Measurements from ENCODE around the gene ERCC6L2.

The ERCC6L2 gene

GRCh38 chr9:95841377-95841776, 34.1 kb upstream of the ERCC6L2 start:
- Histone ChIP-seq H3K4me2 (ENCODE audit: low read length) (no peak overlapping the region), H3K27me3 (ENCODE audit: control insufficient read depth, low read length) (no peaks in the 10 kb centered on the region), H4K20me1 (ENCODE audit: control insufficient read depth, insufficient read depth, low read depth, low read length) (no peaks in the 10 kb centered on the region), H3K79me2 (ENCODE audit: control insufficient read depth, low read length) (no peaks in the 10 kb centered on the region), H3K27ac (ENCODE audit: low read depth, low read length) (no peak overlapping the region), H3K36me3 (ENCODE audit: control insufficient read depth, low read length) (no peaks in the 10 kb centered on the region), H3K4me3 (ENCODE audit: low read length) (no peak overlapping the region), H3K9me2 (replicated peaks; ENCODE audit: control insufficient read depth, low read length) (no peaks in the 10 kb centered on the region), H3K9me3 (ENCODE audit: control insufficient read depth, insufficient read depth, low read length) (no peaks in the 10 kb centered on the region), H3K4me1 (ENCODE audit: control insufficient read depth, low read length) (no peaks in the 10 kb centered on the region), H3F3A (ENCODE audit: control insufficient read depth, insufficient read depth) (no peaks in the 10 kb centered on the region)
- no peak for TF ChIP-seq EZH2phosphoT487 (IDR thresholded peaks at IDR 0.05; ENCODE audit: borderline replicate concordance, low read length)
- no peak for TF ChIP-seq CTCF (IDR thresholded peaks at IDR 0.05; ENCODE audit: low read depth, low read length, poor library complexity, severe bottlenecking)

GRCh38 chr9:95845751-95846150, 29.7 kb upstream of the ERCC6L2 start:
- no peak overlapping the region for H3K4me3 ChIP-seq (ENCODE audit: low read length)
- no peak overlapping the region for H3K27ac ChIP-seq (ENCODE audit: low read depth, low read length)
- H3K27me3 ChIP-seq (ENCODE audit: control insufficient read depth, low read length), result no peaks in the 10 kb centered on the region
- no peaks in the 10 kb centered on the region for H3F3A ChIP-seq (ENCODE audit: control insufficient read depth, insufficient read depth)
- H3K79me2 ChIP-seq (ENCODE audit: control insufficient read depth, low read length), result no peaks in the 10 kb centered on the region
- H3K4me1 ChIP-seq (ENCODE audit: control insufficient read depth, low read length), result no peaks in the 10 kb centered on the region
- no peak for TF ChIP-seq EZH2phosphoT487 (IDR thresholded peaks at IDR 0.05; ENCODE audit: borderline replicate concordance, low read length)
- peaks cover 8% of the 10 kb centered on the region; the same call in 1 of the 2 replicates for H3K9me3 ChIP-seq (ENCODE audit: control insufficient read depth, insufficient read depth, low read length)
- H3K4me2 ChIP-seq (ENCODE audit: low read length), result no peak overlapping the region
- H3K9me2 ChIP-seq (replicated peaks; ENCODE audit: control insufficient read depth, low read length), result no peaks in the 10 kb centered on the region
- no peaks in the 10 kb centered on the region for H4K20me1 ChIP-seq (ENCODE audit: control insufficient read depth, insufficient read depth, low read depth, low read length)
- H3K36me3 ChIP-seq (ENCODE audit: control insufficient read depth, low read length), result peaks cover 5% of the 10 kb centered on the region; the same call in 1 of the 2 replicates

DNA sequence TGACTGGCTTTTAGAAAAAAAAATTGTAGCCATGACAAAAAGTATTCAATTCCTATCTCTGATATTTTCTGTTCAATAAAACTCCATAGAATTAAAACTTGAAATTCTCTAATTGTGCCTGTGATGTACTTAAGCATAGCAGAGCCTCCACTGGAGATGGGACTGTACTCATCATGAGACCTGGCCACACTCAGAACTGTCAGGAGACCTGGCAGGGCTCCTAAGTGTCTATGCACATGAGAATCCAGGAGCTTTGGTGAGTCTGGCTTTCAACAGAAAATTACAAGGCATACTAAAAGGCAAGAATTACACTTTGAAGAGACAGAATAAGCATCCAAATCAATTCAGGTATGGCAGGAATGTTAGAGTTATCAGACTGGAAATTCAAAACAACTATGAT, 26.7 kb upstream of the ERCC6L2 start:
- H3K27ac ChIP-seq (ENCODE audit: low read depth, low read length), result no peak overlapping the region
- H3K79me2 ChIP-seq (ENCODE audit: control insufficient read depth, low read length), result no peaks in the 10 kb centered on the region
- H3K4me3 ChIP-seq (ENCODE audit: low read length), result no peak overlapping the region
- H3K4me1 ChIP-seq (ENCODE audit: control insufficient read depth, low read length), result no peaks in the 10 kb centered on the region
- H3F3A ChIP-seq (ENCODE audit: control insufficient read depth, insufficient read depth), result no peaks in the 10 kb centered on the region
- H3K9me3 ChIP-seq (ENCODE audit: control insufficient read depth, insufficient read depth, low read length), result peaks cover 8% of the 10 kb centered on the region; the same call in 1 of the 2 replicates
- H3K27me3 ChIP-seq (ENCODE audit: control insufficient read depth, low read length), result no peaks in the 10 kb centered on the region
- H4K20me1 ChIP-seq (ENCODE audit: control insufficient read depth, insufficient read depth, low read depth, low read length), result no peaks in the 10 kb centered on the region
- no peak for TF ChIP-seq CTCF (IDR thresholded peaks at IDR 0.05; ENCODE audit: low read depth, low read length, poor library complexity, severe bottlenecking)
- no peak for TF ChIP-seq EZH2phosphoT487 (IDR thresholded peaks at IDR 0.05; ENCODE audit: borderline replicate concordance, low read length)
- H3K4me2 ChIP-seq (ENCODE audit: low read length), result no peak overlapping the region
- no peaks in the 10 kb centered on the region for H3K9me2 ChIP-seq (replicated peaks; ENCODE audit: control insufficient read depth, low read length)
- peaks cover 5% of the 10 kb centered on the region; the same call in 1 of the 2 replicates for H3K36me3 ChIP-seq (ENCODE audit: control insufficient read depth, low read length)

GRCh38 chr9:95852059-95853032, 23.1 kb upstream of the ERCC6L2 start:
- Histone ChIP-seq H3K79me2 (ENCODE audit: control insufficient read depth, low read length) (no peaks in the 10 kb centered on the region), H3K4me2 (ENCODE audit: low read length) (no peak overlapping the region), H3K27ac (ENCODE audit: low read depth, low read length) (no peak overlapping the region), H3K36me3 (ENCODE audit: control insufficient read depth, low read length) (peaks cover 5% of the 10 kb centered on the region; the same call in 1 of the 2 replicates), H4K20me1 (ENCODE audit: control insufficient read depth, insufficient read depth, low read depth, low read length) (no peaks in the 10 kb centered on the region), H3K4me1 (ENCODE audit: control insufficient read depth, low read length) (no peaks in the 10 kb centered on the region), H3K4me3 (ENCODE audit: low read length) (no peak overlapping the region), H3K27me3 (ENCODE audit: control insufficient read depth, low read length) (no peaks in the 10 kb centered on the region), H3F3A (ENCODE audit: control insufficient read depth, insufficient read depth) (no peaks in the 10 kb centered on the region), H3K9me2 (replicated peaks; ENCODE audit: control insufficient read depth, low read length) (no peaks in the 10 kb centered on the region), H3K9me3 (ENCODE audit: control insufficient read depth, insufficient read depth, low read length) (peaks cover 8% of the 10 kb centered on the region; the same call in 1 of the 2 replicates)
- TF ChIP-seq EZH2phosphoT487 (IDR thresholded peaks at IDR 0.05; ENCODE audit: borderline replicate concordance, low read length) (no peak), CTCF (IDR thresholded peaks at IDR 0.05; ENCODE audit: low read depth, low read length, poor library complexity, severe bottlenecking) (no peak)

All from DOHH2 (cell line).